IPS-NIHi7 (cell line): ENCODE measurements around the gene TRAF7.

Source experiments
- DNase-seq: peaks from one replicate; pipeline ENCODE4 v3.0.0; 2012; ENCODE audit warnings: mixed read lengths; ENCODE audit errors: extremely low spot score

Gene TRAF7

DNA sequence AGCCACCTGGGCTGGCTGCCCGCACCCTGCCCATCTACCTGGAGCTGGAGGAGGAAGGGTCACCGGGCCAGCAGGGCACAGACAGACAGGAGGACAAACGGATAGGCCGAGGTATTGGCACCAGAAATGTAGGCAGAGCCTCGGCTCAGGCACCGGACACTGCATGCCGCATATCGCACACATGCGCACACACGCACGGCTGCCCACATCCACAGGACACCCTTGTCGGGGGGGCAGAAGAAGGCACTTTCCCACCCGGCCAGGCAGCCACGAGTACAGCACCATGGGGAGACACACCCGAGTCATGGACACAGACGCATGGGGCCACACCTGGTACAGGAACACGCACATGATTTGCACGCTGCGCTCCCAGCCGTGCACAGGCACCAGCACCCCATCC lies 26.4 kb downstream of the TRAF7 start:
- no peak for DNase-seq

DNA sequence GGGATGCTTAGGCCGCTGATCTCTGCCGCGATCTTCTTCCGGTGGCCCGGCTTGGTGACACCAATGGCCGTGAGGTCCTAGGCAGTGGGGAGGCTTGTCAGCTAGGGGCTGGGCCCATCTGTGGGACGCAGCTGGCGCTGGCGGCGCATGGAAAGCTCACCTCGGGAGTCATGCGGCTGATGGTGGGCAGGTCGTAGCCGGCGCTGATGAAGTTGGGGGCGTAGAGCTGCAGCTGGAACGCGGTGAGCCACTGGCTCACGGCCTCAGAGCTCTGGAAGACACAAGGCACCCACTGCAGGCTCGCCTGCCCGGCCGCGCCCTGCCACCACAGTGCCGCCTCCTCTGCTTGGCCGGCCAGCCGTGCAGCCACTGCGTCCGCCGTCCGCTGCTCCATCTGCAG lies 28.1 kb downstream of the TRAF7 start:
- DNase-seq, result no peak

DNA sequence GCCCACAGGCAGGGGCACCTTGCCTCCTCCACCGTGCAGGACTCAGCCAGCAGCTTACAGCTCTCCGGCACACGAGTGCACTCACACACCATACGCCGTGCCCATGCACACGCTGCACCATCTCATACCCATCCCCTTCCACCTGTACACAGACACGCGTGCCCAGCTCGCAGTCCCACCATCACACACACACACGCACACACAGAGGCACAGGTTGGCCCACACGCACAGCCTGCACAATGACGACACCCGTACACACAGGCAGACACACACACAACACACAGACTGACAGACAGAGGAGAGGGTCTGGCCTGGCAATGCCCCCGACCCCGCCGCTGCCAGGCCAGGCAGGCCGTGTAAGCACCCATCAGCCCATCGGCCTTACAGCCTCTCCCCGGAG lies 28.8 kb downstream of the TRAF7 start:
- DNase-seq, result no peak

DNA sequence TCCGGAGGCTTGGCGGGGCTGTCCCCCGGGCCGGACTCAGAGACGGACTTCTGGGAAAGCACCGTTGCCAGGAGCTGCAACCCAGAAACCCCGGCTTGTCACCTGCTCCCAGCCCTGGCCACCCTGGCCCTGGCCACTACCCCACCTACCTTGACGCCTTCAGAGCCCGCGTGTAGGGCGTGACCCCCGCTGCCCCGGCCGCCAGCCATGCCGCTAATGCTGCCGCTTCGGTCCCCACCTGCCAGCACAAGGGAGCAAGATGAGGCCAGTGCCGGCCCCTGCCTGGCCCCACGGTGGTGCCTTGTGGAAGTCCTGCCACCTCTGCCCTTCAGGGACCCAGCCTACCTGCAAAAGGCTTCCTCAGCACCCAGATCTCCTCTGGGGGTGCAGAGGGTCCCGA lies 29.4 kb downstream of the TRAF7 start:
- no peak for DNase-seq

DNA sequence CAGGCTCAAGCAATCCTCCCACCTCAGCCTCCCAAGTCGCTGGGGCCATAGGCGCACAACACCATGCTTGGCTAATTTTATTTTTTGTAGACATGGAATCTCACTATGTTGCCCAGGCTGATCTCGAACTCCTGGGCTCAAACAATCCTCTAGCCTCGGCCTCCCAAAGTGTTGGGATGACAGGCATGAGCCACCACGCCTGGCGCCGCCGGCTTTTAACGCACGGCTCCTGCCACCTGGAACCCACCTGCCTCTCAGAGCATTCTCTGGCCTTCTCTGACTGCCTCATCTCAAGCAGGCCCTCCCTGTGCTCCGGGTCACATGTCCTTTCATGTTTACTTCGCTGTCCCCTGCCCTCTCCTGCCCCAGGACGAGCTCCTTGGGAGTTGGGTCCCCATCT lies 30.5 kb downstream of the TRAF7 start:
- no peak for DNase-seq

DNA sequence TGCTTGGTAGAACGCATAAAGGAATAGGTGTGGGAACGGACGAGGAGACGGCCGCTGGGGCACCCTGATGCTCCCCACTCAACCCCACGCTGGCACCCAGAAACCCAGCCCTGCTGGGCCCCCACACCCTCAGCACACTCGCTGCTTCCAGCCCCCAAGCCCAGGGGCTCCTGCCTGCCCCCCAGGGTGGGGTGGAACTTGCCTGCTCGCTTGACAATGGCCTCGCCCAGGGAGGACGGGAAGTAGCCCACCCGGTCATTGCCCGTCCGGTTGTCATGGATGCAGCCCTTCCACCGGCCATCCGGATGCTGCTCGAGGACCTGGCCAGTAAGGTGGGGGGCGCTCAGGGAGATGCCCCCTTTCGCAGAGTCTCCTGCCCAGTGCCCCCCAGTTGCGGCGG lies 30.9 kb downstream of the TRAF7 start:
- DNase-seq, result no peak

DNA sequence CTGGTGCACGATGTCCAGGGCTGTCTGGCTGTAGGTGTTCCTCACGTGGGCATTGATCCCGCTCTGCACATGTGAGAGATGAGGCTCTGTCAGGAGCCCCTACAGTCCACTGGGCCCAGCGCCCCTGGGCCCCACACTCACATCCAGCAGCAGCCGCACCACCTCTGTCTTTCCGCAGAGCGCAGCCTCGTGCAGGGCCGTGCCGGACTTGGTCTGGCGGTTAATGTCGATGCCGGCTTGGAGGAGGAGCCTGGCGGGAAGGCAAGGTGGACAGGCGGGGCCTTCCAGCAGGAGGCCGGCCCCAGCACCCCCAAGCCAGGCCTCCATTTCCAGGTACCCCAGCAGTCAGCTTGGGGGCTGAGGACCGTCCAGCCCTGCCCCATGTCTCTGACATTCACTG lies 31.6 kb downstream of the TRAF7 start:
- no peak for DNase-seq

DNA sequence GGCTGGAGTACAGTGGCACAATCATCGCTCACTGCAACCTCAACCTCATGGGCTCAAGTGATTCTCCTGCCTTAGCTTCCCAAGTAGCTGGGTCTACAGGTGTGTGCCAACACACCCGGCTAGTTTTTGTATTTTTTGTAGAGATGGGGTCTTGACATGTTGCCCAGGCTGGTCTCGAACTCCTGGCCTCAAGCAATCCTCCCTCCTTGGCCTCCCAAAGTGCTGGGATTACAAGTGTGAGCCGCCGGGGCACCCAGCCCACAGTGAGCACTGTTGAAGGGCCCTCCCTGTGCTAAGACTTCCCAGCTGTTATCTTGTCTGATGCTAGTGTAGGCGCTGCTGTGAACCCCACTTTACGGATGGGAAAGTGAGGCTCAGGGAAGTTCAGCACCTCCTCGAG lies 32.8 kb downstream of the TRAF7 start:
- DNase-seq, result no peak

DNA sequence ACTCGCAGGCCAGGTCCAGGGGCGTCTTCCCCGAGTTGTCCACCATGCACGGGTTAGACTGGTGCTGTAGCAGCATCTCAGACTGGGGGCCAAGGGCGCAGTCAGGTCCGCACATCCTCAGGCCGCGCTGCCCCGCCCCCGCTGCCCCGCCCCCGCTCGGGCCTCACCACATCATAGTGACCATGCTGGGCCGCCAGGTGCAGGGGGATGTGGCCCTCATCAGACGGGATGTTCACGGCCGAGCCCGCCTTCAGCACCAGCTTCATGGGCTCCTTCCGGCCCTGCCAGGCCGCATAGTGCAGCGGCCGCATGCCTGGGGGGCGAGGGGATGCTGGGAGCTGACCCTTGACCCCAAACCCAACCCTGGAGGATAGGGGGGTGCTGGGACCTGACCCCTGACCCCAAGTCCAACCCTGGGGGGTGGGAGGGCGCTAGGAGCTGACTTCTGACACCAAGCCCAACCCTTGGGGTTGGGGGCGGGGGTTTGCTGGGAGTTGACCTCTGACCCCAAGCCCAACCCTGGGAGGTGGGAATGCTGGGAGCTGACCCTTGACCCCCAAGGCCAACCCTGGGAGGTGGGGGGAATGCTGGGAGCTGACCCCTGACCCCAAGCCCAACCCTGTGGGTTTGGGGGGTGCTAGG lies 33.8 kb downstream of the TRAF7 start:
- no peak for DNase-seq

DNA sequence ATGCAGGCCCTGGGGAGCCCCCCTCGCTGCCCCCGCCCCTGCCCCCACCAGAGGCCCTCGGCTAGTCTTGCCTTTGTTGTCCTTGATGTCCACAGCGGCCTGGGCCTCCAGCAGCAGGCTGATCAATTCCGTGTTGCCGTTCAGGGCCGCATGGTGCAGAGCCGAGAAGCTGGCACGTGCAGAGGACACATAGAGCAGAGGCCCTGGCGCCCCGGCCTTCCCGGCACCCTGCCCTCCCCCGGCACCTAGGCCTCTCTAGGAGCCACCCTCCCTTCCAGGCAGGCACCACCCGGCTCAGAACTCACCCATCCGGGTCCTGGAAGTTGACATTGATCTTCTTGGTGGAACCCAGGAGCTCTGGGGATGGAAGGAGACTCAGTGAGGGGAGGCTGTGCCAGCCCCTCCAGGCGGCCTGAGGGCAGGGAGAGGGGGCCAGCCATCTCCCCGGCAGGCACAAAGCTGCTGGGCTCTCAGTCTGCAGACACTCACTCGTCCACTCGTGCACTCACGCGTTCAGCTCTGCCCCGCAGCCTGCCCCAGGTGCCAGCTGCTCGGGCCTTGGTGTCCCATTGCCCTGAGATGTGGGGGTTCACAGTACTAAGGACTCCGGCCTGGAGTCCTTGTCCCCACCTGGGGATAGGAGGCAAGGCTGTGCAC lies 34.5 kb downstream of the TRAF7 start:
- no peak for DNase-seq

DNA sequence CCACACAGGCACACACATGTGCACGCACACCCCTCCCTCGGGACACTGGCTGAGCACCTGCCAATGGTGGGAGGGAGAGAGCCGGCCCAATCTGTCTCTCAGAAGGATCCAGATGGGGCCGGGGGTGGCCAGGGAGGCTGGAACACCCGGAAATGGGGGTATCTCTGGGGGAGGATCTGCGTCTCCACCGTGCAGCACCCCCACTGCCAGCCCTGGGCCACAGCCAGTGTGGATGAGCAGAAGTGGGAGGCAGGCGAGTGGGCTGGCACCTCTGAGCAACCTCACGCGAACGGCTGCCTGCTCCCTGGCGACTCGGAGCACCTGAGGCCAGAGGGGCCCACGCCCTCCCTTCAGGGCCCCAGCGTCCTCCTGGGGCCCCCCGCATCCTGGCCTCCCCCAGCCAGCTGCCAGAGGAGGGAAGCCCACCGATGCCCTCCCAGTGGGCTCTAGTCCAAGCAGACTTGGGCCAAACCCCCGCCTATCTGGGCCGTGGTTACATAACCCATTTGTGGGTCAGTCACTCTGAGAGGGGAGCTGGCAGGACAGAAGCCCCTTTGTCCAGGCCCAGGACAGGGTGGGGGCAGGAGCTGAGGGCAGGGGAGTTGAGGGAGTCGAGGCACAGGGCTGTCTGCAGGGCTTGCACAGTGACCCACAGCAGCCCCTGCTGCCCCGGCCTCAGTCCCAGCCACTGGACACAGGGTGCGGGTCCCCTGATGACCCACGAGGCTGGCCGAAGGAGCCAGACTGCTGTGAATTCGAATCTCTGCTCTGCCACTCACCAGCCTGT lies 35.3 kb downstream of the TRAF7 start:
- no peak for DNase-seq

DNA sequence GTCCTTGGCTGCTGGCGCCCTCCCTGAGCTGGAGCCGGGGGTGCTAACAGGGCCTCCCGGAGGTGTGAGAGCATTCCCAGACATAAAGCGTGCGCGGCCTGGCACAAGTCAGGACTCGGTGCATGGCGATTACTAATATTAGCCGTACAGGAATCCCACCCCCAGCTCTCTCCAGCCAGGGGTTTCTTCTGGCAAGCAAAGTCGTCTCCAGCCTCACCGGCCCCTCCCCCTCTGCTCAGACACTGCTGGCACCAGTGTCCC lies 35.8 kb downstream of the TRAF7 start:
- DNase-seq, result no peak

DNA sequence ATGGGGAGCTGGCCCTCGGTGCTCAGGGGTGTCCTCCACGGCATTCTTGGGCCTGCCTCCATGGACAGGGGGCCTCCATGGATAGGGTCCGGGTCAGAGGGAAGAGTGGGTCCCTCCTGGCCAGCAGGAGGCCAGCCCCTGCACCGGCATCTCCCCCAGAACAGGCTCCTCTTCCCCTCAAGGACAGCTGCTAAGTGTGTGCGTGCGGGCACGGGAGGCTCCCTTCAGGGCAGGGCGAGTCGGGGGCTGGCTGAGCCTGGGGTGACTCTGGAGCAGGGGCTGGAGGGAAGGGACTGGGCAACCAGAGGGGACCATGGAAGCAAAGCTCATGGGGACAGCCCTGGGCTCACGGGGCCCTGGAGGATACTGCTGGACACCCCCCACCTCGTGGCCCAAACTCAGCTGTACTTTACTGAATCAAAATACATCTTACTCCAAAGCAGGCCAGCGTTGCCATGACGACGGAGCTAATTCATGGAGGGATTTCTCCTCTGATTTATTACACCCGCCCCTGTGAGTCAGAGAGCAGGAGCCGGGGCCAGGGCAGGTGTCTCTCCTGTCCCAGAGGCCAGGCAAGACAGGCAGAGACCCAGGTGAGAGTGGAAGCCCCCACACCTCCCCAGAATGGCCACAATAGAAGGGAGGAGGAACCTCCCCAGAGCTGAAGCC lies 38.7 kb downstream of the TRAF7 start:
- no peak for DNase-seq

DNA sequence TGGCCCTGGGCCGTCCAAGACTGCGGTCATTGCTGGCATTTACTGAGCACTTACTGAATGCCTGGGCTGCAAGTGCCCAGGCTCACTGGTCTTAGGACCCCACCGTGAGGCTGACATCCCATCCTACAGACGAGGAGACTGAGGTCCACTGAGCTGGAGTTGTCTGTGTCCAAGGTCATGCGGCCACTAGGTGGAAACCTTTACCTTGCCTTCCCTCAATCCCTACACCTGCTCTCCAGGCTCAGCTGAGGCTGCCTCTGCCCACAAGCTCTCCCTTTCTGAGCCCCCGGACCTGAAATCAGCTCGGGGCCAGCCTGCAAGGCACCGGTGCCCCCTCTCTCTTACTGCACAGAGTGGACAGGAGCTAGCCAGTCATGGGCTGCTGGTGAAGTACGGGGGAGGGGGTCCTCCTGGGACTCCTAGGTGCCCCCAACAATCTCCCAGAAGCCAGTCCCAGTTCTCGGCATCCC lies 39.3 kb downstream of the TRAF7 start:
- peak; percentile 84 for DNase-seq

DNA sequence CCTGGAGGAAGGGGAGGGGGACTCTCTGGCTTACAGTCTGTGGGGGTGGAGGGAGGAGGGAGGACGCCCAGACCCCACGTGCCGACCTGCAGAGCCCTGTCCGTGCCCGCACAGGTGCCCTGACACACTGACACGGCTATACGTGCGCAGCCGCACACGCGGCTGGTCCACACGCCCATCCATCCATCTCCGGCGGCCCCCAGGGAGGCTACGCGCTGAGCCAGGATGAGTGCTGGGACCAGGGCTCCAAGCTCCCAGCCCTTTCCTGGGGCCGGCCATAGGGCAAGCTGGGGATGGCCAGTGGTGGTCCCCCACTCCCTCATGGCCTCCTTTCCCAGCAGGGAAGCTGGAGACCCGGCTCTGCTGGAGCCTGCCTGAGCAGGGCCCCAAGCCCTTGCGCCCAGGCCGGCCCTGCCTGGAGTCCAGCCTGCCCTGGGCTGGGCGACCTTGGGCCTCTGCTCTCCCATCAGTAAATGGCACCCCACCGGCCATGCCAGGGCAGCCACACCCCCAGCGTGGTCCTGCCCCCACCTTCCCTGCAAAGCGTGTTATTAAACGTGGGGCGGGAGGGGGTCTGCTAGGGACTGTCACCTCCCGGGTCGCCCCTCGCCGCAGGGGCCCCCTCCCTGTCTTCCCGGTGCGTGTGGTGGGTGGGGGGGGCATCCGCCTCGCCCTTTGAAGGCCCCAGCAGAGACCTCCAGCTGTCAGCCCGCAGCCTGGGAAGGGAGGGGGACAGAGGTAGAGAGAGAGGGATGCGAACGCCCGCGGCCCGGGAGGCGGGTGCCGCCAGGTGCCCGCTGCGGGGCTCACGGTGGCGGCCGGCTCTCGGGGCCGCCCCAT lies 40.0 kb downstream of the TRAF7 start:
- peak; percentile 31 for DNase-seq

DNA sequence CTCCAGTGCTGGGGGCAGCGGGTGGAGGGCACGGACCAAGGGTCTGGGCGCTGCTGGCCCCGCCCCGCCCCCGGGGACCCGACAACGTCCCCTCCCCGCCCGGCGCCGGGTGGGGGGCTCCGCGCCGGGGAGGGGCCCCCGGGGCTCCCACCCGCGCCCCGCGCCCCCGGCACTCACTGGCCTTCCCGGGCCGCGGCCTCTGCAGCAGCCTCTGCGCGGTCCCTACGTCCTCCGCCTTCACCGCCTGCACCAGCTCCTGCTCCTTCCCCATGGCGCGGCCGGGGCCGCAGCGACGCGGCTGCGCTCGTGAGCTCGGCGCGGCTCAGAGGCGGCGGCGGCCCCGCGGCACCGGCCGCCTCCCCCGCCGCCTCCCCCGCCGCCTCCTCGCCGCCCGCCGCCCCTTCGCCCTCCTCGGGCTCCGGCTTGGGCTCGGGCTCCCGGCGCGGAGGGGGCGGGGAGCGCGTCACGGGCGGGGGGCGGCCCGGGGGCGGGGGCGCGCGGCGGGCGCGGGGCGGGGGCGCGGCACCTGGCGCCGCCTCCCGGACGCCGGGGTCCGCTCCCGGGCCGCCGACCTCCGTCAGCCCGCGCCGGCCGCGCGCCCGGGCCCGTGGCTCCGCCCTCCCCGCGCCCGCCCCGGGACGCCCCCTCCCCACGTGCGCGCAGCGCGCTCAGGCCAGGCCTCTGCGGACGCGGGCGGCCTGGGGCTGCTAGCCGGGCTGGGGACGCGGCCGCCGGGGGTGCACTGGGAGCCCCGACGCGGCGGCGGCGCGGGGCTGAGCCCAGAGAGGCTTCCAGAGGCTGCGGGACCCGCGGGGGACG lies 40.8 kb downstream of the TRAF7 start, which contains the start of gene CASKIN1:
CASKIN1 (minus strand) TSS at position 444 of the 819 bp plus-strand sequence; CDS start at position 271, 173 bp downstream.
- DNase-seq, result peak; percentile 54

DNA sequence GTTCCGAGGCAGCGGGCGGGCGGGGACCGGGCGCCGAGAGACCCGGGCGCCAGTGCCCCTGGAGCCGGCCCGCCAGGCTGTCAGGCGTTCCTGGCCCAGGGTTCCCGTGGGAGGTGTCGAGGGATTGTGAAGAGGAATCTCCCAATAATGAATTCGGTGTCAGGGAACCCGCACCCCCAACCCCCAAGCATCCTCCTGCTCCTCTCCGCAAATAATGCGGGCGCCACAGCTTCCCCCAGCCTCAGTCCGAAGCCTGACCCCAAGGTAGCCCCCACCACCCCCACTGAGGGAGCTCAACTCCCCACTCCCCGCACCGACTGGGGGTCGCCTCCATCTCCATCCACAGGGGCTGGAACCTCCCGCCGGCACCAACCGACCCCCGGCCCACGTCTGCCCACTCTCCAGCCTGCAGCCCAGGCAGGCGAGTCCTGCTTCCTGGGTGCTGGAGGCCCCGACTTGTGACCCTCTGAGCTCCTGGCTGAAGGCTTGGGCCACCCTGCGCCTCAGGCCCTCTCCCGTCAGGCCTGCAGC lies 41.5 kb downstream of the TRAF7 start:
- DNase-seq, result no peak

DNA sequence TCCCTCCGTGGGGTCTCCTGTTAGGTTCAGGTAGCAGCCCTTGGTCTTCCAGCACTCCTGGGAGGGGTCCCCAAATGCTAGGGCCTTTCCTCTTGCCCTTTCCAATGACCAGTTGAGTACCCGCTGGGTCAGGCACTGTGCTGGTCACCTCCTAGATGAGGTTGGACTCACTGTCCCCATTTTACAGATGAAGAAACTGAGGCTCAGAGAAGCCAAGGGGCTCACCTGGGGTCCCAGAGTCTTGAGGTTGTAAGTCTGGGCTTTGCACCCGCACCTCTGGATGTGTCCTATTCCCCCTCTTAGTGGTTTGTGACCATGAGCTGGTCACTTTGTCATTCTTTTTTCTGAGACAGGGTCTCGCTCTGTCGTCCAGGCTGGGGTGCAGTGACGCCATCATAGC lies 42.2 kb downstream of the TRAF7 start:
- DNase-seq, result no peak

DNA sequence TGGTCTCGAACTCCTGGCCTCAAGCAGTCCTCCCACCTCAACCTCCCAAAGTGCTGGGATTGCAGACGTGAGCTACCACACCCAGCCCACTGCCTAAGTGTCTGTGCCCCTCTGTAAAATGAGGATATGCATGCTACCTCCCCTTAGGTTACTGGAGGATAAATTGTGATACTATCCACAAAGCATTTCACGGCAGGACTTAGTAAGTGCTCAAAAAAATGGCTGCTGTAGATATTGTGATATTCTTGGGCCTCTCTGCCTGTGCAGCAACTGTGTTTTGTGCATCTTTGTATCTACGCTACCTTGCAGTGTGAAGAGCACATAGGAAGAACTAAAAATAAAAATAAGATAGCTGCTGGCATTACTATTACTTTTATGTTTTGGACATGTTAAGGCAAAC lies 42.7 kb downstream of the TRAF7 start:
- DNase-seq, result no peak

DNA sequence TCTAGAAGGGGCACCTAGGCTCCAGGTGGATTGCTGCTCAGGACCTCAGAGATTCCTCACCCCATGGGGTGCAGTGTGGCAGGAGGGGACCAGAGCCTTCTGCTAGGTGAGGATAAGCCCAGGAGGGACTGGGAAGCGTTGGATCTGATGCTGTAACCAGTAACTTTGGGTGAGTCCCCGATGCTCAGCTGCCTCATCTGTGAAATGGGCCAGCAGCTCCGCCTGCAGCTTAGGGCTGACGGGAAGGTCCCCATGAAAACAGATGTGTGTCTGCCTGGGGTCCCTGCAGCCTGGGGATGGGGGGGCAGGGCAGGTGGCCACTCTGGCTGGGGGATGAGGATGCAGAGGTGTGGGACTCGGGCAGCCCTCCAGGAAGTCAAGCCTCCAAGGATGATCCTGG lies 43.5 kb downstream of the TRAF7 start:
- DNase-seq, result no peak
